ENCODE measurements around the gene CYP4F12. TPM values are rescaled to one million over a fixed set of nuclear protein-coding genes. Genes with fewer than 3 reads are reported as not detected.

Gene CYP4F12
- total and polyA plus RNA-seq, 2 of the 8 experiments (the other 6 are each of a cell fraction or from before 2014, with no cell fraction given), result not detected

DNA sequence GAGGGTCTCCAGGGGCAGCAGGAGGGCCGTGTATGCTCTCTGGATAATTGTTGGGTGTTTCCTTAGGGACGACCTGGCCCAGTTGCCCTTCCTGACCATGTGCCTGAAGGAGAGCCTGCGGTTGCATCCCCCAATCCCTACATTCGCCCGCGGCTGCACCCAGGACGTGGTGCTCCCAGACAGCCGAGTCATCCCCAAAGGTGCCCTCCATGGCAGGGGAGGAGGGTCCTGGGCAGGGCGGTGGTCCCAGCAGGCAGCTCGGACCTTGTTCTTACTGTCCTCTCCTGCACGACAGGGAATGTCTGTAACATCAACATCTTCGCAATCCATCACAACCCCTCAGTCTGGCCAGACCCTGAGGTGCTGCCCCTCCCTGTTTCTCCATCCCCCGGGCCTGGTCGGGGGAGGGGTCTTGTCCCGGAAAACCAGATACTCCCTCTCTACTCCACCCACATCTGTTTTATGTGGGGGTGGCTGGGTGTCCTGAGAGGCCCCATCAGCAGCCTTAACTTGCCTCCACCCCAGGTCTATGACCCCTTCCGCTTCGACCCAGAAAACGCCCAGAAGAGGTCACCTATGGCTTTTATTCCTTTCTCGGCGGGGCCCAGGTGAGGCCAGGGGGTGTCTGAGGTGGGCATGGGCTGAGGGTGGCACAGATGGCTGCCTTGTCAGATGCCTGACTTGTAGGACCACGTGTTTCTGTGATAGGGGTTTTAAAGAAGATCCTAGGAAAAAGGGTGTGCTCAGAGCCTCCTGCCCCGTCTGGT is 44.5 kb upstream of the CYP4F12 start (continued):
- TF ChIP-seq TAF1 (IDR thresholded peaks at IDR 0.05; ENCODE audit: low read depth, low read length) (no peak), SIN3A (conservative IDR thresholded peaks at IDR 0.05 in 1 of 2, IDR thresholded peaks at IDR 0.05 in 1 of 2; ENCODE audit: low read depth in 1 of 2, low read length in 2 of 2) (no peak)
